GM18519 (cell line): Measurements from ENCODE around the gene PRICKLE2.

ENCODE experiments used
- ATAC-seq: cut with Tn5 transposase; IDR thresholded peaks from one replicate; pipeline ENCODE4 v1.9.1; 2021; ENCODE audit warnings: mild to moderate bottlenecking, moderate library complexity; ENCODE audit not compliant: unreplicated experiment, low FRiP score

The PRICKLE2 gene

GRCh38 chr3:64057231-64057630, 168.0 kb downstream of the PRICKLE2 start:
- ATAC-seq = no peak

GRCh38 chr3:64056606-64057180, 168.6 kb downstream of the PRICKLE2 start:
- ATAC-seq = no peak

- no peak for ATAC-seq
Measured at GRCh38 chr3:64055076-64055475, 170.2 kb downstream of the PRICKLE2 start.

- no peak for ATAC-seq
Measured at GRCh38 chr3:64054488-64054887, 170.8 kb downstream of the PRICKLE2 start.

DNA sequence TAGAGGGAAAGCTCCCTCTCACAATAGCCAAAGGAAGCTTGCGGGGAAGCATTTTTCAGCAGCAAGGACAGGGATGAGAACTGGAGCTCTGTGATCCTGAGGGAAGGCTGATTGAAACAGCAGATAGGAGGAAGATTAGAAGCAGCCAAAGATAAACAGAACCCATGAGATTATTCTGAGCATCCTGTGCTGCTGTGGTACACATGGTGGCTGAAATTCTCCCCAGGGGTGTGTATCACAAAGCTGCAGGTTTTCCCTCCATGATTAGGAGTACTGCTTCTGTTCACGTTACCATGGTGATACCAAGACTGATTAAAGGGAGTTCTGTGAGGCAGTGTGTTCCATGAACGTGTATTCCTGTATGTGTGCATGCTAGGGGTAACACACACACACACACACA, 171.7 kb downstream of the PRICKLE2 start:
- ATAC-seq = no peak

DNA sequence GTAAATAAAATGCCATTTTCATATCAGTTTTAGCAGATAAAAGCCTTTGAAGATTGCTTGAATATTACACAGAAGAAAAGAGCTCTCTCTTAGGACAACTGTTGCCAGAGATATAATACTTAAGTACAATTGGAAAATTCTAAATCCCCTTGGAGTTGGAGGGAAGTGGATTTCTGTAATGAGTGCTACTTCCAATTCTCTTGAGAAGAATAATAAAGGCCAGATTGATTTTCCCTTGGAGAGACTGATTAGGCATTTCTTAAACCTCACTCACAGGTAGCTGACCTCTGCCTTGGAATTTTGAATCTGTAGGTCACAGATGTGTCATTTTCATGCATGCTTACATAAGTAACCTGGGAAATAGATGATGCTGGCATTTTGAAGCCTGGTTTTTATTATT, 172.1 kb downstream of the PRICKLE2 start:
- no peak for ATAC-seq

GRCh38 chr3:64049832-64050231, 175.4 kb downstream of the PRICKLE2 start:
- no peak for ATAC-seq

DNA sequence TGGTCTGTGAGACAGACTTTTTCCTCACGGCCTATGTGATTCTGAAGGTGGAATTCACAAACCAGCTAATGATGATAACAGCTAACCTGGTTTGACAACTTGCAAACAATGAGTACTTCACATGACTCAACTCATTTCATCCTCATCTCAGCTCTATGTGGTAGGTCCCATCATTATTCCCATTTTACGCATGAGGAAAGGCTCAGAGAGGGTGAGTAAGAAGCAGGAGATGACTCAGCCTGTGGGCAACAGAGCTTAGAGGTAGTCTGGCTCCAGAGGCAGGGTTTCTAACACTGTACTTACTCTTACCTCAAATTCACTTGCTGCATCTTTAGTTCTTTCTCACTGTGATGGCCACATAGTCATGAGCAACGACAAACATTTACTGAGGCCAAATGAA, 176.1 kb downstream of the PRICKLE2 start:
- no peak for ATAC-seq

DNA sequence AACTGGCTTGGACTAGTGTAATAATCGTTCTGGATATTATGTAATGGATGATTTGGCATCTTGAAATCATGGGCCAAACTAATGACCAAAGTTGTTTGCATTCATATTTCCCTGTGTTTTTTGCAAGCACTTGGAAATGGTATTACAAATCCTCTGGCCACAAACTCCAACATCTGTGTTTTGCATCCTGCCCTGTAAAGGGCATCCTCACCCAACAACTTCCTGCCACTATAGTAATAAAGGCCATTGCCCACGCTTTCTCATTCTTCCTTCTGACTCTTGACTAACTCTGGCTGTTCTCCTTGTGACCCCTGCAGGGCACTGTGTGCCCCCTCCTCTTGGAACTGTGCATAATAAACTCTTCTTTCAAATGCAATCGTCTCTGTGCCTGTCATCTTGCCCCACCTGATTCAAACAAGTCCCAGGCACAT, 176.6 kb downstream of the PRICKLE2 start:
- no peak for ATAC-seq

DNA sequence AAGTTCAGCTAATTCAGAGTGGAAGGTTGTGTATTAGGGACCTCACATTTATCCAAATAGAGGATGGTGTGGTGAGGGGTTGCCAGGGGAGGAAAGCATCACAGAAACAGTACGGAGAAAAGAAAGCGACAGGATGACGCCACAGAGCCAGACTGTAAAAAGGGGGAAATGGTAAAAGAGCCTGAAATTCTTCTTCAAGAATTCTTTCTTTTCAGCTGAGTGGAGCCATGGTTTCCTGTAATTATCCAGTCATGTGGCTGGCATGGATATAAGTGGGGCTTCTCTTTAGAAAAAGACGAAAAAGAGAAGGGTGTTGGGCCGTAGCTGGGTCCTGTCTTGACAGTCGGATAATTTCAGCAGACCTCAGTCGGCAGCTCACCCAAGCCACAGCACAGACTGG, 177.5 kb downstream of the PRICKLE2 start:
- ATAC-seq = no peak

- no peak for ATAC-seq
Measured at GRCh38 chr3:64046996-64047594, 178.2 kb downstream of the PRICKLE2 start.

GRCh38 chr3:64046592-64046991, 178.7 kb downstream of the PRICKLE2 start:
- ATAC-seq = no peak

- ATAC-seq = no peak
Measured at GRCh38 chr3:64042952-64043351, 182.3 kb downstream of the PRICKLE2 start.
